ENCODE measurements around the gene FYCO1.

FYCO1 gene

GRCh38 chr3:45984331-45985312, 11.0 kb downstream of the FYCO1 start:
- DNase-seq (ENCODE audit: low read depth in 2 of 2, low spot score in 1 of 2), result no peak

- no peak for DNase-seq (ENCODE audit: low read depth in 2 of 2, low spot score in 1 of 2)
These were observed 11.9 kb downstream of the FYCO1 start for GRCh38 chr3:45983770-45984169.

GRCh38 chr3:45981346-45982074, 14.1 kb downstream of the FYCO1 start:
- DNase-seq (ENCODE audit: low read depth in 2 of 2, low spot score in 1 of 2), result no peak

- DNase-seq (ENCODE audit: low read depth in 2 of 2, low spot score in 1 of 2), result no peak
These were observed 14.8 kb downstream of the FYCO1 start for GRCh38 chr3:45980819-45981218.

- no peak for DNase-seq (ENCODE audit: low read depth in 2 of 2, low spot score in 1 of 2)
These were observed 15.3 kb downstream of the FYCO1 start for GRCh38 chr3:45980229-45980813.

GRCh38 chr3:45979378-45979777, 16.2 kb downstream of the FYCO1 start:
- DNase-seq (ENCODE audit: low read depth in 2 of 2, low spot score in 1 of 2), result no peak

GRCh38 chr3:45978006-45978761, 17.4 kb downstream of the FYCO1 start:
- no peak for DNase-seq (ENCODE audit: low read depth in 2 of 2, low spot score in 1 of 2)

- no peak for DNase-seq (ENCODE audit: low read depth in 2 of 2, low spot score in 1 of 2)
These were observed 19.2 kb downstream of the FYCO1 start for GRCh38 chr3:45976191-45977091.

GRCh38 chr3:45975686-45976085, 19.9 kb downstream of the FYCO1 start:
- no peak for DNase-seq (ENCODE audit: low read depth in 2 of 2, low spot score in 1 of 2)

GRCh38 chr3:45974686-45975085, 20.9 kb downstream of the FYCO1 start:
- no peak for DNase-seq (ENCODE audit: low read depth in 2 of 2, low spot score in 1 of 2)

- DNase-seq (ENCODE audit: low read depth in 2 of 2, low spot score in 1 of 2), result no peak
These were observed 22.9 kb downstream of the FYCO1 start for GRCh38 chr3:45972534-45973402.

- DNase-seq (ENCODE audit: low read depth in 2 of 2, low spot score in 1 of 2), result no peak
These were observed 25.7 kb downstream of the FYCO1 start for GRCh38 chr3:45969953-45970352.

- DNase-seq (ENCODE audit: low read depth in 2 of 2, low spot score in 1 of 2), result no peak
These were observed 26.5 kb downstream of the FYCO1 start for GRCh38 chr3:45969116-45969515.

- DNase-seq (ENCODE audit: low read depth in 2 of 2, low spot score in 1 of 2), result no peak
These were observed 26.9 kb downstream of the FYCO1 start for GRCh38 chr3:45968706-45969105.

GRCh38 chr3:45968149-45968548, 27.5 kb downstream of the FYCO1 start:
- DNase-seq (ENCODE audit: low read depth in 2 of 2, low spot score in 1 of 2), result no peak

- DNase-seq (ENCODE audit: low read depth in 2 of 2, low spot score in 1 of 2), result no peak
These were observed 27.9 kb downstream of the FYCO1 start for GRCh38 chr3:45967724-45968123.

GRCh38 chr3:45966950-45967640, 28.5 kb downstream of the FYCO1 start:
- no peak for DNase-seq (ENCODE audit: low read depth in 2 of 2, low spot score in 1 of 2)

- no peak for DNase-seq (ENCODE audit: low read depth in 2 of 2, low spot score in 1 of 2)
These were observed 29.2 kb downstream of the FYCO1 start for GRCh38 chr3:45966371-45966791.

Measured in stimulated activated CD8-positive, alpha-beta memory T cell treated with anti-CD3 and anti-CD28 coated beads, Interleukin-4, amount 100 ng/mL, for 4 hours (primary cell).